BE2C (cell line): ENCODE data around the gene PRTG.

Experiments used
- DNase-seq: peaks from one replicate; pipeline ENCODE4 v3.0.0-alpha.2; 2020
- H3K27me3 ChIP-seq: fragments of 250-450 bp; sonication (Bioruptor Pico); 2 replicates; pipeline ENCODE4 v1.5.1; 2020; ENCODE audit warnings: mild to moderate bottlenecking
- H3K36me3 ChIP-seq: fragments of 250-450 bp; sonication (Bioruptor Pico); 2 replicates; pipeline ENCODE4 v1.5.1; 2020; ENCODE audit warnings: mild to moderate bottlenecking
- H3K4me1 ChIP-seq: fragments of 250-450 bp; sonication (Bioruptor Pico); 2 replicates; pipeline ENCODE4 v1.5.1; 2020
- H3K4me3 ChIP-seq: 2 replicates; pipeline ENCODE4 v1.5.1; 2011; ENCODE audit warnings: low read depth, low read length
- H3K9me3 ChIP-seq: fragments of 250-450 bp; sonication (Bioruptor Pico); 2 replicates; pipeline ENCODE4 v1.5.1; 2020
- CTCF ChIP-seq: IDR thresholded peaks from 2 replicates; pipeline ENCODE4 v1.5.1; 2012; ENCODE audit warnings: mild to moderate bottlenecking, low read depth, low read length

Gene PRTG

GRCh38 chr15:55589287-55589686 is 153.7 kb downstream of the PRTG start:
- Histone ChIP-seq H3K27me3 (no peaks in the 10 kb centered on the region), H3K4me3 (no peak overlapping the region)

GRCh38 chr15:55588815-55589115 is 154.2 kb downstream of the PRTG start:
- peak overlapping the region; percentile 70 for H3K4me3 ChIP-seq
- no peak for TF ChIP-seq CTCF

More at GRCh38 chr15:55589287-55589686, 153.7 kb downstream of the PRTG start:
- peaks cover 3% of the 10 kb centered on the region; the same call in 1 of the 2 replicates for H3K9me3 ChIP-seq
- DNase-seq, result peak; percentile 22
- TF ChIP-seq CTCF, result no peak
- H3K36me3 ChIP-seq, result no peaks in the 10 kb centered on the region
- no peaks in the 10 kb centered on the region for H3K4me1 ChIP-seq

GRCh38 chr15:55588070-55588814 is 154.7 kb downstream of the PRTG start, which contains the start of gene PYGO1:
PYGO1 (minus strand) TSS chr15:55588345; CDS start chr15:55587883, 462 bp downstream.
- peak; percentile 82 for DNase-seq
- TF ChIP-seq CTCF, result no peak
- Histone ChIP-seq H3K36me3 (no peaks in the 10 kb centered on the region), H3K4me1 (no peaks in the 10 kb centered on the region), H3K9me3 (peaks cover 3% of the 10 kb centered on the region; the same call in 1 of the 2 replicates), H3K27me3 (no peaks in the 10 kb centered on the region), H3K4me3 (peak within 1 kb of the TSS; percentile 79)

More at GRCh38 chr15:55588815-55589115, 154.2 kb downstream of the PRTG start:
- no peaks in the 10 kb centered on the region for H3K4me1 ChIP-seq
- no peaks in the 10 kb centered on the region for H3K36me3 ChIP-seq
- H3K9me3 ChIP-seq, result peaks cover 3% of the 10 kb centered on the region; the same call in 1 of the 2 replicates
- no peaks in the 10 kb centered on the region for H3K27me3 ChIP-seq
- DNase-seq, result no peak

- no peaks in the 10 kb centered on the region for H3K27me3 ChIP-seq
- peaks cover 3% of the 10 kb centered on the region; the same call in 1 of the 2 replicates for H3K9me3 ChIP-seq
- no peak for TF ChIP-seq CTCF
- peak overlapping the region; percentile 79 for H3K4me3 ChIP-seq
- peaks cover 4% of the 10 kb centered on the region; the same call in 1 of the 2 replicates for H3K4me1 ChIP-seq
- H3K36me3 ChIP-seq, result no peaks in the 10 kb centered on the region
- peak; percentile 62 for DNase-seq
Observed at GRCh38 chr15:55587321-55588069, 155.5 kb downstream of the PRTG start.

- Histone ChIP-seq H3K27me3 (no peaks in the 10 kb centered on the region), H3K36me3 (no peaks in the 10 kb centered on the region), H3K4me1 (peaks cover 4% of the 10 kb centered on the region; the same call in 1 of the 2 replicates), H3K4me3 (peak overlapping the region; percentile 79), H3K9me3 (peaks cover 3% of the 10 kb centered on the region; the same call in 1 of the 2 replicates)
- DNase-seq, result no peak
- no peak for TF ChIP-seq CTCF
Observed at GRCh38 chr15:55586808-55587207, 156.1 kb downstream of the PRTG start.
